LNCAP (cell line): ENCODE data around the gene NOL4L.

ENCODE experiments used
- TF ChIP-seq, protein P1 (sequence below): fragments of 450-650 bp; IDR thresholded peaks from 2 replicates; pipeline ENCODE4 v1.5.1; 2017; ENCODE audit warnings: mild to moderate bottlenecking

NOL4L gene

DNA sequence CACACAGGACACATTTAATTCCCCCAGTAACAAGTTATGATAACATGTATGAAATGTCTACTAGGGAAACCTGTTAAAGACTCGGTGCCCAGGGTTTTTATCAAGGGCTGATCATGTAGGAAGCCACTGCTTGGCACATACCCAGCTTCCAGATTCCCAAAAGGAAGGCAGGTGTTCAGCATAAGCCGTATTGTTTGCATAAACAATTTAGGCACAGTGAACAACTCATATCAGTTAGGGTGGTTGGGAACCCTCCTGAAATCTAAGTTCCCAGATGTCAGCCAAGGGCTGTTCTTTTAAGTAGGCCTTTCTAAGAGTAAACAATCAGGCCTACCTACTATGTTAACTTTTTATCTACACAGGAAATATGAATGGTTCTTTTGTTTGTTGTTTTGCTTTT is 152.9 kb downstream of the NOL4L start:
- TF ChIP-seq, protein P1, sequence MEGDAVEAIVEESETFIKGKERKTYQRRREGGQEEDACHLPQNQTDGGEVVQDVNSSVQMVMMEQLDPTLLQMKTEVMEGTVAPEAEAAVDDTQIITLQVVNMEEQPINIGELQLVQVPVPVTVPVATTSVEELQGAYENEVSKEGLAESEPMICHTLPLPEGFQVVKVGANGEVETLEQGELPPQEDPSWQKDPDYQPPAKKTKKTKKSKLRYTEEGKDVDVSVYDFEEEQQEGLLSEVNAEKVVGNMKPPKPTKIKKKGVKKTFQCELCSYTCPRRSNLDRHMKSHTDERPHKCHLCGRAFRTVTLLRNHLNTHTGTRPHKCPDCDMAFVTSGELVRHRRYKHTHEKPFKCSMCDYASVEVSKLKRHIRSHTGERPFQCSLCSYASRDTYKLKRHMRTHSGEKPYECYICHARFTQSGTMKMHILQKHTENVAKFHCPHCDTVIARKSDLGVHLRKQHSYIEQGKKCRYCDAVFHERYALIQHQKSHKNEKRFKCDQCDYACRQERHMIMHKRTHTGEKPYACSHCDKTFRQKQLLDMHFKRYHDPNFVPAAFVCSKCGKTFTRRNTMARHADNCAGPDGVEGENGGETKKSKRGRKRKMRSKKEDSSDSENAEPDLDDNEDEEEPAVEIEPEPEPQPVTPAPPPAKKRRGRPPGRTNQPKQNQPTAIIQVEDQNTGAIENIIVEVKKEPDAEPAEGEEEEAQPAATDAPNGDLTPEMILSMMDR: no peak

DNA sequence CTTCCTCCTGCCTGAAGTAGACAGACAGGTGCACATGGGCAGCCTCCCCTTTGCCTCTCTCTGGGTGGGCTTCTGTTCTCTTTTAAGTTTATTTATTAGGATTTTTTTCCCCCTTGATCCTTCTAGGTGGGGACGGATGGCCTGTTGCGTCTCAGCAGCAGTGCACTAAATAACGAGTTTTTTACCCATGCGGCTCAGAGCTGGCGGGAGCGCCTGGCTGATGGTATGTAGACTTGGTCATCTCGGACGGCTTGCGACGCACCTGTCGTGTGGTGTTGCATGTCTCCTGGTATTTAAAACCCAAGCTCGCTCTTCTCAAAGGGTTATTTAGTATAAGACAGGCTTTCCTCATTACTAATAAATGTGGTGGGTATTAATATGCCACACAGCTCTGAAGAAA is 153.7 kb downstream of the NOL4L start:
- TF ChIP-seq, protein P1: no peak

DNA sequence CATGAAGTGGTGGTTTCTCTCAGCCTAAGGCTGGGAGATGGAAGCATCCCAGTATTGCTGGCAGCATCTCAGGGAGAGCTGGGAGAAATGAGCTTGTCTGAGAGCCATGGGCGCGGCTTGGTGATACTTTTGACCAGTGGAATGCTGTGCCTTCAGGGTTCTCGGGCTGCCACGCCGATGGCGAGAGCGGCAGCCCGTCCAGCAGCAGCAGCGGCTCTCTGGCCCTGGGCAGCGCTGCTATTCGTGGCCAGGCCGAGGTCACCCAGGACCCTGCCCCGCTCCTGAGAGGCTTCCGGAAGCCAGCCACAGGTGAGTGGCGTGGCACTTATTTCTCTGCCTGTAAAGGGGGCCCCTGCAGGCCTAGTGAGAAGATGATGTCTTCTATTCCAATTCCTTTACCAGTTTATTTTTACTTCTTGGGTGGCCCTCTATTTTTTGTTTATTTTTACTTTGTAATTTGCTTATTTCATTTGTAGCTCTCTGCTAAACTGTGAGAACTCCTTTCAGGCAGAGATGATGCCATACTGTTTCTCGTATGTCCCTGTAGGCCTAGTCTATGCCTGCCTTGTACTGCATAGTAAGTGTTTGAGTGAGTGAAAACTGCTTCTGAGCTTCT is 155.3 kb downstream of the NOL4L start:
- TF ChIP-seq, protein P1: no peak

DNA sequence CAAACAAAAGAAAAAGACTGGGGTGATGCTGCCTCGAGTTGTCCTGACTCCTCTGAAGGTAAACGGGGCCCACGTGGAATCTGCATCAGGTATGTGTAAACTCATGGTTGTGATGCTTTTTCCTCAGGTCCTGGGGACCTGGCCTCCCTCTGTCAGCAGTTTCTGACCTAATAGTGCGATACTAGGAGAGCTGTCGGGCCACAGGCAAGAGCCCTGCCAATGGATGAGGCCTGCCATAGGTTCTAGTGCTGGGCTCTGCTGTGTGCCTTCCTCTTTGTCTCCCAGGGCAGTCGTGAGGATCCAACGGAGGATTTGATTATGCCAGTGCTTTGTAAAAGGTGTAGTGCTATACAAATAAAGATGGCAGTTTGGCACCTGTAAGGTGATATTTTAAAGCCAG is 155.8 kb downstream of the NOL4L start:
- TF ChIP-seq, protein P1: no peak

DNA sequence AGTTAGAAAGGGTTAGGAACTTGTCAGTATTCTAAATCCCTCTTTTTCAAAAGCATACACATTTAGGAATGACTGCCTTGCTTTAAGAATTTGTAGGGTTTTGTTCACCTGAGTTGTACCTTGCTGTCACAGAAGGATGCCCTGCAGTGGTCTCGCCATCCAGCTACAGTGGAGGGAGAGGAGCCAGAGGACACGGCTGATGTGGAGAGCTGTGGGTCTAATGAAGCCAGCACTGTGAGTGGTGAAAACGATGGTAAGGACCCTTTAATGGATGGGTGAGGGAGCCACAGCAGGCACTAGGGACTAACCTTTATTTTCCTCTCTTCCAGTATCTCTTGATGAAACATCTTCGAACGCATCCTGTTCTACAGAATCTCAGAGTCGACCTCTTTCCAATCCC is 157.1 kb downstream of the NOL4L start:
- TF ChIP-seq, protein P1: no peak

DNA sequence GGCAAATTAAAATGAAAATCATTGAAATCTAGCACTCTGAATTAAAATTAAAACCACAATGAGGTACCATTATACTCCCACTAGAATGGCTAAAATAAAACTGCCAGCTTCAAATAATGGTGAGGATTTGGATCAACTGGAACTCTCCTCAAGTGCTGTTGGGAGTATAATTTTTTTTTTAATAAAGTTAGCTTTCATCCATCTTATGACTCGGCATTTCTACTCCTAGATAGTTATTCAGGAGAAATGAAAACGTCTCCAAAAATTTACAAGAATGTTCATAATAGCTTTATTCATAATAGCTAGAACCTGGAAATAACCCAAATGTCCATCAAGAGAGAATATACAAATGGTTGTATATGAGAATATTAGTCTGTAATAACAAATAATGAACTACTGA is 163.8 kb downstream of the NOL4L start:
- TF ChIP-seq, protein P1: no peak

DNA sequence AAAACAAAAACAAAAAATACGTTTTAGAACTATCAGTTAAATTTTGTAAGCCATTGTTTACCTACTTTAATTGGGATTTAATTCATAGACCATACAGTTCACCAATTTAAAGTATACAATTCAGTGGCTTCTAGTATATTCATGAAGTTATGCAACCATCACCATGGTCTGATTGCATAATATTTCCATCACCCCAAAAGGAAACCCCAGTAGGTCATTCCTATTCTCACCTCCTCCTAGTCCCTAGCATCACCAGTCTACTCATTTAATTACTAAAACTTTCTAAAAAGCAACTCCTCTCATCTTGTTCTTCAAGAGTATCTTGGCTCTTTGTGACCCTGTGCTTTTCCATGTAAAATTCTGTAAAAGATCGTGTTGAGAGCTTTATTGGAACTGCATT is 166.8 kb downstream of the NOL4L start:
- TF ChIP-seq, protein P1: no peak

DNA sequence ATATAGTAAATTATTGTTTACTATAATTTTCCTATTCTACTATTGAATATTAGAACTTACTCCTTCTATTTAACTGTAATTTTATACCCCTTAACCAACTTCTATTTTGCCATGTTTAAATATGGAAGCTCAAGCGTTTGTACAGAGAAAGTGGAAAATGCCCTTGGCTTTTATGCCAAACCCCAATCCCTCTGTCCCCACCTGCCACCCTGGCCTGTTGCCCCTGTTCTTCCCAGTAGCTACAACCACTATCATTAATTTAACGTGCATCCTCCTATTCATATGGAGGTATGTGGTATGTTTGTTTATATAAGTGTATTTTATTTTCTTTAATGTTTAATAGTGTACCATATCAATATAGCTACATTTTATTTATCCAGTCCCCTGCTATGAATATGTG is 168.9 kb downstream of the NOL4L start:
- TF ChIP-seq, protein P1: no peak
